BE2C (cell line): Measurements from ENCODE around the gene PRDM12. TPM values are rescaled to one million over a fixed set of nuclear protein-coding genes. Genes with fewer than 3 reads are reported as not detected.
A peak's percentile ranks its signal among the peaks of the same experiment; 100 is the strongest.

Experiments
- DNase-seq: peaks from one replicate; pipeline ENCODE4 v3.0.0-alpha.2; 2020
- H3K27me3 ChIP-seq: fragments of 250-450 bp; sonication (Bioruptor Pico); 2 replicates; pipeline ENCODE4 v1.5.1; 2020; ENCODE audit warnings: mild to moderate bottlenecking
- H3K36me3 ChIP-seq: fragments of 250-450 bp; sonication (Bioruptor Pico); 2 replicates; pipeline ENCODE4 v1.5.1; 2020; ENCODE audit warnings: mild to moderate bottlenecking
- H3K4me1 ChIP-seq: fragments of 250-450 bp; sonication (Bioruptor Pico); 2 replicates; pipeline ENCODE4 v1.5.1; 2020
- H3K4me3 ChIP-seq: 2 replicates; pipeline ENCODE4 v1.5.1; 2011; ENCODE audit warnings: low read depth, low read length
- H3K9me3 ChIP-seq: fragments of 250-450 bp; sonication (Bioruptor Pico); 2 replicates; pipeline ENCODE4 v1.5.1; 2020
- CTCF ChIP-seq: IDR thresholded peaks from 2 replicates; pipeline ENCODE4 v1.5.1; 2012; ENCODE audit warnings: mild to moderate bottlenecking, low read depth, low read length
- polyA plus RNA-seq: library from polyadenylated mRNA; unstranded; fragments of >200 nt; gene quantifications from one replicate; pipeline ENCODE4 v1.2.1, GENCODE V29; 2012; ENCODE audit warnings: low read depth, missing spikeins; ENCODE audit not compliant: insufficient read length, insufficient read depth

The PRDM12 gene
- polyA plus RNA-seq: 0.40 TPM

GRCh38 chr9:130664251-130665028 is at the start of gene PRDM12:
Gene PRDM12 (plus strand): TSS chr9:130664594. CDS start chr9:130664654, 60 bp downstream.
- no peak for DNase-seq
- Histone ChIP-seq H3K4me3 (no peak within 1 kb of the TSS), H3K4me1 (no peaks in the 10 kb centered on the region), H3K9me3 (no peaks in the 10 kb centered on the region), H3K27me3 (peaks cover 83% of the 10 kb centered on the region), H3K36me3 (no peaks in the 10 kb centered on the region)
- no peak for TF ChIP-seq CTCF

- Histone ChIP-seq H3K4me3 (no peak overlapping the region), H3K36me3 (peaks cover 73% of the 10 kb centered on the region), H3K9me3 (no peaks in the 10 kb centered on the region), H3K4me1 (no peaks in the 10 kb centered on the region), H3K27me3 (no peaks in the 10 kb centered on the region)
- no peak for TF ChIP-seq CTCF
- no peak for DNase-seq
These were observed 47.9 kb upstream of the PRDM12 start for GRCh38 chr9:130616451-130616850.

DNA sequence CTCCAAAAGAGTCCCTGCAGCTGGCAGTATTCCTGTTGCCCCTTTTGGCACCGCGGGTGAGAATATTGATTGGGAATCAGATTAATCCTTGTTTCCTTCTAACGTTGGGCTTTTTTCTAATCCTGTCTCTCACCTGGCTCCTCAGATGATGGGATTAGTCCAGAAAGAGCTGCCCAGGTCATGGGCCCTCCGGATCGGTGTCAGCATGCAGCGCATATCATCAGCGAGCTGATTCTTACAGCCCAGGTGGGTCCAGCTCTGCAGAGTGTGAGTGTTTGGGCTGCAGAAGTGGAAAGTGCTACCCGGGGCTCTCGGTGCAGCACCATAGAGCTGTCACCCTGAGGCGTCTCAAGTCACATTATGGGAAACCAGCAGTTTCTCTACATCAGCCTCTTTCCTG is 40.9 kb upstream of the PRDM12 start:
- no peak for TF ChIP-seq CTCF
- no peak for DNase-seq
- Histone ChIP-seq H3K36me3 (peaks cover 77% of the 10 kb centered on the region), H3K4me1 (no peaks in the 10 kb centered on the region), H3K27me3 (no peaks in the 10 kb centered on the region), H3K9me3 (no peaks in the 10 kb centered on the region), H3K4me3 (no peak overlapping the region)

GRCh38 chr9:130624154-130624553 is 40.2 kb upstream of the PRDM12 start:
- no peaks in the 10 kb centered on the region for H3K27me3 ChIP-seq
- no peak for DNase-seq
- TF ChIP-seq CTCF: peak; percentile 26
- no peaks in the 10 kb centered on the region for H3K9me3 ChIP-seq
- H3K36me3 ChIP-seq: peaks cover 73% of the 10 kb centered on the region
- H3K4me1 ChIP-seq: no peaks in the 10 kb centered on the region
- H3K4me3 ChIP-seq: no peak overlapping the region

DNA sequence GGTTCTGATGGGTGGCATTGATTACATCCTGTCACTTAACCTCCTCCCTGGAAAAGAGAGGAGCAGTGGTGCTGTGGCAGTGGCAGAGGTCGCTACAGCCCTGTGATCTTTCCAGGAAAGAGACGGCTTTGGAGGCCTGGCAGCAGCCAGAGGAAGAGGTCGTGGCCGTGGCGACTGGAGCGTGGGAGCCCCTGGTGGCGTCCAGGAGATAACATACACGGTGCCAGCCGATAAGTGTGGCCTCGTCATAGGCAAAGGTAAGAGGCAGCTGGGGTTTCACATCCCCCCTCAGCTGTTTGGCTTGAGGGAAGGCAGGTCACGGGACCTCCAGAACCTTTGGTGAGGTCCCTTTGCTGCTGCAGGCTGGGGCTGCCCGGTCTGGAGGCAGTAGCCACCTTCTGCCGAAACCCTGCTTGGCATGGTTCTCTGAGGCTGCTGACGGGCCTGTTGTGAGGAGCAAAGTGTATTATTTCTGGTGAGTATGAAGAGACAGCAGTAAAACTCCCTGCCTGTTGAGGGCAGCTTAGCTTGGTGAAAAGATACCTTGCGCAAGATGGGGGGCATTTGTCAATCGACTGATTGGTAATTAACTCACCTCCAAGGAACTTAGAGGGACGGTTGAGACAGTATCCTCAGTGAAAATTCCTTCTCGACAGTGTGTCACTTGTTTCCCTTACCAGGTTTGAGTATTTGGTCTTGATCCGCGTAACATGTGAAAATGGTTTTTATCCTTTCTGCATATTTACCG is 38.0 kb upstream of the PRDM12 start:
- H3K4me3 ChIP-seq: no peak overlapping the region
- peak; percentile 40 for TF ChIP-seq CTCF
- DNase-seq: peak; percentile 47
- no peaks in the 10 kb centered on the region for H3K9me3 ChIP-seq
- no peaks in the 10 kb centered on the region for H3K27me3 ChIP-seq
- no peaks in the 10 kb centered on the region for H3K4me1 ChIP-seq
- peaks cover 71% of the 10 kb centered on the region for H3K36me3 ChIP-seq

- Histone ChIP-seq H3K36me3 (peaks cover 74% of the 10 kb centered on the region), H3K4me1 (no peaks in the 10 kb centered on the region), H3K4me3 (no peak overlapping the region), H3K9me3 (no peaks in the 10 kb centered on the region), H3K27me3 (no peaks in the 10 kb centered on the region)
- no peak for TF ChIP-seq CTCF
- no peak for DNase-seq
These were observed 37.3 kb upstream of the PRDM12 start for GRCh38 chr9:130627051-130627450.
